ENCODE measurements around the gene COG5. TPM values are rescaled to one million over a fixed set of nuclear protein-coding genes. Genes with fewer than 3 reads are reported as not detected.

COG5 gene
- total and polyA plus RNA-seq, 2 experiments from 2014 or later: 15.8 to 53.5 TPM

DNA sequence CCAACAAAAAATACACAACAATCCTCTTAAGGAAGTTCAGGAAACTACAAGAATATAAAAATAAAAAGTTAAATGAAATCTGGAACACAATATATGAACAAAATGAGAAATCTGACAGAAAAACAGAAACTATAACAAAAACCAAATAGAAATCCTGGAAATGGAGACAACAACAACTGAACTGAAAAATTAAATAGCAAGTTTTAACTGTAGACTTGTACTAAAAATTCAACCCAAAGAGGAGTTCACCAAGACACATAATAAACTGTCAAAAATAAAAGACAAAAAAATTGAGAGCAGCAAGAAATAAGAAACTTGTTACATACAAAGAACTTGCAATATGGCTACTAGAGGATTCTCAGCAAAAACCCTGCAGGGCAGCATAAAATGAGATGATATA, 349.8 kb downstream of the COG5 start:
- Histone ChIP-seq H3K4me2 (no peak overlapping the region), H3K4me1 (ENCODE audit: insufficient read depth) (no peaks in the 10 kb centered on the region), H3K9me3 (ENCODE audit: low read depth) (no peaks in the 10 kb centered on the region), H3K36me3 (replicated peaks; ENCODE audit: insufficient read depth, low read depth) (no peaks in the 10 kb centered on the region), H4K20me1 (ENCODE audit: insufficient read depth, poor library complexity, severe bottlenecking) (no peaks in the 10 kb centered on the region), H3K9me2 (replicated peaks; ENCODE audit: insufficient read depth) (peaks cover under 1% of the 10 kb centered on the region), H3K27ac (no peak overlapping the region), H3K27me3 (no peaks in the 10 kb centered on the region), H3K79me2 (no peaks in the 10 kb centered on the region), H3K4me3 (no peak overlapping the region), H2AFZ (no peak overlapping the region)
- TF ChIP-seq, protein P1, sequence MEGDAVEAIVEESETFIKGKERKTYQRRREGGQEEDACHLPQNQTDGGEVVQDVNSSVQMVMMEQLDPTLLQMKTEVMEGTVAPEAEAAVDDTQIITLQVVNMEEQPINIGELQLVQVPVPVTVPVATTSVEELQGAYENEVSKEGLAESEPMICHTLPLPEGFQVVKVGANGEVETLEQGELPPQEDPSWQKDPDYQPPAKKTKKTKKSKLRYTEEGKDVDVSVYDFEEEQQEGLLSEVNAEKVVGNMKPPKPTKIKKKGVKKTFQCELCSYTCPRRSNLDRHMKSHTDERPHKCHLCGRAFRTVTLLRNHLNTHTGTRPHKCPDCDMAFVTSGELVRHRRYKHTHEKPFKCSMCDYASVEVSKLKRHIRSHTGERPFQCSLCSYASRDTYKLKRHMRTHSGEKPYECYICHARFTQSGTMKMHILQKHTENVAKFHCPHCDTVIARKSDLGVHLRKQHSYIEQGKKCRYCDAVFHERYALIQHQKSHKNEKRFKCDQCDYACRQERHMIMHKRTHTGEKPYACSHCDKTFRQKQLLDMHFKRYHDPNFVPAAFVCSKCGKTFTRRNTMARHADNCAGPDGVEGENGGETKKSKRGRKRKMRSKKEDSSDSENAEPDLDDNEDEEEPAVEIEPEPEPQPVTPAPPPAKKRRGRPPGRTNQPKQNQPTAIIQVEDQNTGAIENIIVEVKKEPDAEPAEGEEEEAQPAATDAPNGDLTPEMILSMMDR (IDR thresholded peaks at IDR 0.05; ENCODE audit: poor library complexity): no peak
- TF ChIP-seq EZH2 (IDR thresholded peaks at IDR 0.05; ENCODE audit: borderline replicate concordance) (no peak), EZH2phosphoT487 (IDR thresholded peaks at IDR 0.05; ENCODE audit: low read depth, severe bottlenecking, unreplicated experiment) (no peak)
- no peak for DNase-seq (ENCODE audit: low spot score)

DNA sequence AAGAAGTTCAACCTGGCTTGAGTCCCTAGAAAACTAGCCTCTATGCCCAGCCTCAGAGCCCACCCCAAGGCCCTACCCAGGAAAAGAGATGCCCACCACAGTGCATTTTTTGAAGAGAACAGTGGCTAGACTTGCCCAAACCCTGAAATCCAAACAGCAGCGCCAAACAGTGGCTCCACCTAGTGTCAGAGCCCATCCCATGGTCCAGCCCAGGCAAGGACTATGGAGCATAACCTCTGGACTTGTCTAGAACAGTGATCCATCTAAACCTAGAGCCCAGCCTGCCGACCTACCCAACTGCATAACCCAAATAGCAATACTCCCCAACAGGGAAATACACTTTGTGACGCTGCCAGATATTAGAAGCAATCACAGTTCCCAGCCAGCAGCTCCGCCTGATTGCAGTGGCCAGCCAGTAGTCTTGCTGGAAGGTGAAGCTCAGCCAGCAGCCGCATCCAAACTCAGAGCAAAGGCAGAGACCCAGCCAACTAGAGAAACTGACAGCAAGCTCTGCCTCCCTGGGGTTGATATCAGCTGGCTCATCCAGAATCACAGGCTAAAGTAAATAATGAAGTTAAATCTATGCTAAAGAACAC, 350.4 kb downstream of the COG5 start:
- Histone ChIP-seq H3K36me3 (replicated peaks; ENCODE audit: insufficient read depth, low read depth) (no peaks in the 10 kb centered on the region), H3K4me1 (ENCODE audit: insufficient read depth) (no peaks in the 10 kb centered on the region), H3K4me2 (no peak overlapping the region), H3K27me3 (no peaks in the 10 kb centered on the region), H4K20me1 (ENCODE audit: insufficient read depth, poor library complexity, severe bottlenecking) (no peaks in the 10 kb centered on the region), H3K9me3 (ENCODE audit: low read depth) (no peaks in the 10 kb centered on the region), H3K4me3 (no peak overlapping the region), H3K27ac (no peak overlapping the region), H2AFZ (no peak overlapping the region), H3K79me2 (no peaks in the 10 kb centered on the region), H3K9me2 (replicated peaks; ENCODE audit: insufficient read depth) (no peaks in the 10 kb centered on the region)
- no peak for DNase-seq (ENCODE audit: low spot score)
- WGBS (ENCODE audit: low lambda C conversion rate, missing lambda C conversion rate): 96% methylated on average over 5 of the region's 5 CpGs
- TF ChIP-seq EZH2phosphoT487 (IDR thresholded peaks at IDR 0.05; ENCODE audit: low read depth, severe bottlenecking, unreplicated experiment): no peak
- no peak for TF ChIP-seq EZH2 (IDR thresholded peaks at IDR 0.05; ENCODE audit: borderline replicate concordance)
- TF ChIP-seq, protein P1 (IDR thresholded peaks at IDR 0.05; ENCODE audit: poor library complexity): no peak

DNA sequence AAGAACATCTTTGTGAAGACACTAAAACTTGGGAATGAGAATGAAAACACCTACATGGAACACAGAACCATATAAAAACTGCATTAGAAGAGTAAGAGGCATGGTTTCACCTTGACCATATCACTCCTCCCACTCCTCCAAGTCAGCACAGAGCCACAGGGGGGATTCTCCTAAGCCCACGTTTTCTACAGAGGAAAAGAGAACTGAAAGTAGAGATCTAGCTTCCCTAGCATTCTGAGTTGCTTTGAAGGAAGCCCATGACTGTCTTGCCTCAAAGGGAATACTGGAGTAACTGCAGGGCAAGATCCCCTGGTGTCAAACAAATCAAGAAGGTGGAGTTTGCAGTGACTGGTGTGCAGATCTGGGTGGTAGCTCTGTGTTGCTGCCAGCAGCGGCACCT, 351.0 kb downstream of the COG5 start:
- H4K20me1 ChIP-seq (ENCODE audit: insufficient read depth, poor library complexity, severe bottlenecking): no peaks in the 10 kb centered on the region
- H3K79me2 ChIP-seq: no peaks in the 10 kb centered on the region
- no peaks in the 10 kb centered on the region for H3K36me3 ChIP-seq (replicated peaks; ENCODE audit: insufficient read depth, low read depth)
- no peaks in the 10 kb centered on the region for H3K9me3 ChIP-seq (ENCODE audit: low read depth)
- no peak for DNase-seq (ENCODE audit: low spot score)
- no peaks in the 10 kb centered on the region for H3K27me3 ChIP-seq
- H3K4me3 ChIP-seq: no peak overlapping the region
- no peak for TF ChIP-seq EZH2phosphoT487 (IDR thresholded peaks at IDR 0.05; ENCODE audit: low read depth, severe bottlenecking, unreplicated experiment)
- no peak for TF ChIP-seq EZH2 (IDR thresholded peaks at IDR 0.05; ENCODE audit: borderline replicate concordance)
- TF ChIP-seq, protein P1 (IDR thresholded peaks at IDR 0.05; ENCODE audit: poor library complexity): no peak
- no peaks in the 10 kb centered on the region for H3K4me1 ChIP-seq (ENCODE audit: insufficient read depth)
- 75% methylated on average over 2 of the region's 2 CpGs for WGBS (ENCODE audit: low lambda C conversion rate, missing lambda C conversion rate)
- no peak overlapping the region for H2AFZ ChIP-seq
- no peak overlapping the region for H3K4me2 ChIP-seq
- H3K27ac ChIP-seq: no peak overlapping the region
- H3K9me2 ChIP-seq (replicated peaks; ENCODE audit: insufficient read depth): no peaks in the 10 kb centered on the region

DNA sequence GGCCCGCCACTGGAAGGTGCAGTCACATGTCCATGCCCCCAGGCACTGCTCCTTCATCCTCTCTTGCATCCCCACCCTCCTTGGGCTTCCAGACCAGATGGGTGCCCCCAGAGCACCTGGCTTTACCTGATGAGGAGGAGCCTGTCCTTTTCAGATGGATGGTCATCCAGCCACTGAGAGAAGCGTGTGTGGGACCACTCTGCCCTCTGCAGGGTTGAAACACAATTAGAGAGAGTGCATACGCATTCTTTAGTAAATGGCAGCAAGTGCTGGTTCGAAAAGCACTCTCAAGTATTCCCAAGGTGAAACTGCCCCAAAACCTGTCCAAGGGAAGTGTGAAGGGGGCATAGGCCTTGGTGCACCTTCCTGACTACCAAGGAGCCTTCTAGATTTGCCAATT, 353.3 kb downstream of the COG5 start:
- Histone ChIP-seq H3K27me3 (no peaks in the 10 kb centered on the region), H3K4me2 (no peak overlapping the region), H3K4me3 (no peak overlapping the region), H3K36me3 (replicated peaks; ENCODE audit: insufficient read depth, low read depth) (no peaks in the 10 kb centered on the region), H3K27ac (no peak overlapping the region), H3K79me2 (no peaks in the 10 kb centered on the region), H4K20me1 (ENCODE audit: insufficient read depth, poor library complexity, severe bottlenecking) (no peaks in the 10 kb centered on the region), H3K4me1 (ENCODE audit: insufficient read depth) (no peaks in the 10 kb centered on the region), H2AFZ (no peak overlapping the region), H3K9me3 (ENCODE audit: low read depth) (no peaks in the 10 kb centered on the region), H3K9me2 (replicated peaks; ENCODE audit: insufficient read depth) (no peaks in the 10 kb centered on the region)
- TF ChIP-seq EZH2 (IDR thresholded peaks at IDR 0.05; ENCODE audit: borderline replicate concordance) (no peak), EZH2phosphoT487 (IDR thresholded peaks at IDR 0.05; ENCODE audit: low read depth, severe bottlenecking, unreplicated experiment) (no peak)
- TF ChIP-seq, protein P1 (IDR thresholded peaks at IDR 0.05; ENCODE audit: poor library complexity): no peak
- no peak for DNase-seq (ENCODE audit: low spot score)
- 96% methylated on average over 4 of the region's 4 CpGs for WGBS (ENCODE audit: low lambda C conversion rate, missing lambda C conversion rate)
